IMR-90 (cell line): ENCODE results near the gene ARHGEF4. TPM values are rescaled to one million over a fixed set of nuclear protein-coding genes. Genes with fewer than 3 reads are reported as not detected.

Source experiments
- ATAC-seq: fragments of 200-7000 bp; cut with Tn5 transposase; 2 replicates; pipeline ENCODE4 v1.9.1; 2020; ENCODE audit warnings: low read depth, mild to moderate bottlenecking, moderate library complexity
- BruUV-seq: library from RNA; stranded (reverse); fragments of 400-500 nt; replicated peaks from 2 replicates; lab custom pipeline; 2021; lab: Mats Ljungman, UMichigan
- CTCF ChIA-PET: fragments of 300-600 bp; formaldehyde crosslinking; extraction: SDS; loops from one replicate; lab custom pipeline; 2021; ENCODE audit warnings: antibody characterized with exemption; lab: Yijun Ruan, JAX
- POLR2A ChIA-PET: fragments of 300-600 bp; sonication (Branson Sonifier 250); formaldehyde crosslinking; loops from one replicate; lab custom pipeline; 2022; ENCODE audit warnings: antibody characterized with exemption; ENCODE audit not compliant: unreplicated experiment; lab: Charles Lee
- DNase-seq: peaks from one replicate; pipeline ENCODE4 v3.0.0; 2013
- H2AFZ ChIP-seq: replicated peaks from 2 replicates; pipeline ENCODE3; 2013; ENCODE audit warnings: low read length, mild to moderate bottlenecking; ENCODE audit not compliant: poor library complexity
- H2AK5ac ChIP-seq: 2 replicates; pipeline ENCODE4 v1.6.1; 2013; ENCODE audit warnings: low read depth, low read length, inconsistent platforms
- H2AK9ac ChIP-seq: replicated peaks from 2 replicates; pipeline ENCODE3; 2013; ENCODE audit warnings: mild to moderate bottlenecking, low read depth, low read length, moderate library complexity; ENCODE audit not compliant: poor library complexity
- H2BK120ac ChIP-seq: 2 replicates; pipeline ENCODE4 v1.6.1; 2013; ENCODE audit warnings: low read depth, low read length, inconsistent platforms
- H2BK15ac ChIP-seq: 3 replicates; pipeline ENCODE4 v1.6.1; 2013; ENCODE audit warnings: low read depth, low read length, inconsistent platforms
- H2BK20ac ChIP-seq: 2 replicates; pipeline ENCODE4 v1.6.1; 2013; ENCODE audit warnings: low read depth, mild to moderate bottlenecking, inconsistent platforms, low read length, moderate library complexity
- H2BK5ac ChIP-seq: 2 replicates; pipeline ENCODE4 v1.6.1; 2013; ENCODE audit warnings: mild to moderate bottlenecking, low read depth, low read length, inconsistent platforms; ENCODE audit not compliant: poor library complexity, severe bottlenecking
- H3K14ac ChIP-seq: replicated peaks from 2 replicates; pipeline ENCODE4 v1.6.1; 2013; ENCODE audit warnings: low read depth, low read length, inconsistent platforms
- H3K18ac ChIP-seq: 2 replicates; pipeline ENCODE4 v1.6.1; 2013; ENCODE audit warnings: low read depth, low read length, control low read depth
- H3K23ac ChIP-seq: 2 replicates; pipeline ENCODE4 v1.6.1; 2013; ENCODE audit warnings: low read depth, low read length, inconsistent platforms
- H3K27ac ChIP-seq: 2 replicates; pipeline ENCODE4 v1.5.1; 2013; ENCODE audit warnings: mild to moderate bottlenecking, control low read depth, low read length; ENCODE audit not compliant: insufficient read depth
- H3K27me3 ChIP-seq: 2 replicates; pipeline ENCODE4 v1.6.1; 2013; ENCODE audit warnings: low read length; ENCODE audit not compliant: control insufficient read depth, insufficient read depth
- H3K36me3 ChIP-seq: 2 replicates; pipeline ENCODE4 v1.6.1; 2013; ENCODE audit warnings: low read length, mixed read lengths; ENCODE audit not compliant: control insufficient read depth, insufficient read depth
- H3K4ac ChIP-seq: 2 replicates; pipeline ENCODE4 v1.6.1; 2013; ENCODE audit warnings: low read depth, low read length, inconsistent platforms
- H3K4me1 ChIP-seq: 2 replicates; pipeline ENCODE4 v1.6.1; 2013; ENCODE audit warnings: low read length, mixed read lengths; ENCODE audit not compliant: control insufficient read depth, insufficient read depth
- H3K4me2 ChIP-seq: 2 replicates; pipeline ENCODE4 v1.6.1; 2013; ENCODE audit warnings: low read depth, mild to moderate bottlenecking, control low read depth, low read length, moderate library complexity
- H3K4me3 ChIP-seq: 2 replicates; pipeline ENCODE4 v1.5.1; 2013; ENCODE audit warnings: low read depth, mild to moderate bottlenecking, control low read depth, low read length, moderate library complexity; ENCODE audit not compliant: insufficient read depth
- H3K56ac ChIP-seq: 2 replicates; pipeline ENCODE4 v1.6.1; 2013; ENCODE audit warnings: low read length, inconsistent platforms; ENCODE audit not compliant: insufficient read depth; ENCODE audit errors: extremely low read depth
- H3K79me1 ChIP-seq, 2 experiments: 2 replicates each; pipeline ENCODE4 v1.6.1; 2013; ENCODE audit warnings: low read length in 2 of 2, inconsistent platforms in 1 of 2, low read depth in 1 of 2
- H3K9ac ChIP-seq: 2 replicates; pipeline ENCODE4 v1.6.1; 2013; ENCODE audit warnings: low read depth, low read length, control low read depth
- H3K9me1 ChIP-seq: 2 replicates; pipeline ENCODE4 v1.6.1; 2013; ENCODE audit warnings: low read length, inconsistent platforms; ENCODE audit not compliant: insufficient read depth
- H3K9me3 ChIP-seq: 2 replicates; pipeline ENCODE4 v1.6.1; 2013; ENCODE audit warnings: low read length; ENCODE audit not compliant: control insufficient read depth, insufficient read depth
- H4K20me1 ChIP-seq: 2 replicates; pipeline ENCODE4 v1.6.1; 2013; ENCODE audit warnings: low read length, inconsistent platforms; ENCODE audit not compliant: insufficient read depth
- H4K5ac ChIP-seq: 2 replicates; pipeline ENCODE4 v1.6.1; 2013; ENCODE audit warnings: mild to moderate bottlenecking, low read depth, low read length, control low read depth
- H4K8ac ChIP-seq, 2 experiments: 2 replicates each; pipeline ENCODE4 v1.6.1; 2013; ENCODE audit warnings: low read depth in 2 of 2, low read length in 2 of 2, control low read depth in 1 of 2, inconsistent platforms in 1 of 2
- H4K91ac ChIP-seq: 2 replicates; pipeline ENCODE4 v1.6.1; 2013; ENCODE audit warnings: low read depth, low read length, inconsistent platforms; ENCODE audit not compliant: insufficient read depth
- NFE2L2 ChIP-seq: fragments of 150-350 bp; IDR thresholded peaks from 2 replicates; pipeline ENCODE4 v1.6.1; 2016; ENCODE audit warnings: low read depth, mild to moderate bottlenecking, low read length
- WGBS, 2 experiments: methylation state at CpG; one replicate each; pipeline versions ENCODE4 v1.1.5 to v1.1.7; 2013; ENCODE audit warnings: missing lambda C conversion rate in 2 of 2; ENCODE audit not compliant: insufficient read length in 1 of 2; ENCODE audit errors: extremely low coverage in 2 of 2; 5-methylcytosine and 5-hydroxymethylcytosine counted together
- dilution Hi-C: fragments of 300-500 bp; cut with HindIII; formaldehyde crosslinking; loops from one replicate; pipeline ENCODE4 v1.14.3; 2018; ENCODE audit warnings: low sequenced_read_pairs; ENCODE audit not compliant: unreplicated experiment
- in situ Hi-C: fragments of 300-500 bp; cut with MboI; formaldehyde crosslinking; loops from 3 replicates; pipeline ENCODE4 v1.14.3; 2019; ENCODE audit warnings: low sequenced_read_pairs, inconsistent platforms, mixed read lengths
- intact Hi-C: fragments of 100-400 bp; cut with micrococcal nuclease; formaldehyde crosslinking; loops from 2 replicates; pipeline ENCODE4 v1.10.0; 2022
- polyA plus RNA-seq, 3 experiments: library from polyadenylated mRNA; depleted of rRNA; stranded (reverse); fragments of >200 nt; gene quantifications; 2 replicates each; pipeline ENCODE4 v1.2.3, GENCODE V29; 2012; ENCODE audit warnings: low replicate concordance in 1 of 3
- total RNA-seq: library from RNA; depleted of rRNA; stranded (reverse); fragments of >200 nt; gene quantifications from 2 replicates; pipeline ENCODE4 v1.2.3, GENCODE V29; 2012

ARHGEF4 gene
- total and polyA plus RNA-seq, 2 of the 4 experiments (the other 2 are of a cell fraction), result 2.7 to 5.0 TPM

- H2AFZ ChIP-seq, result no peak overlapping the region
- H3K36me3 ChIP-seq, result no peaks in the 10 kb centered on the region
These were observed 16.3 kb upstream of the ARHGEF4 start for GRCh38 chr2:130820279-130820861.

More at GRCh38 chr2:130820279-130820861, 16.3 kb upstream of the ARHGEF4 start:
- H3K27ac ChIP-seq, result no peak overlapping the region
- no peak overlapping the region for H2BK5ac ChIP-seq
- no peaks in the 10 kb centered on the region for H3K79me1 ChIP-seq
- no peak overlapping the region for H4K5ac ChIP-seq
- ChIA-PET CTCF (no interaction called here), POLR2A (no interaction called here)
- in situ Hi-C loops (no loop called here), intact Hi-C loops (no loop called here), dilution Hi-C loops (no loop called here)
- H3K4me3 ChIP-seq, result no peak overlapping the region
- no peak overlapping the region for H3K56ac ChIP-seq
- H3K4ac ChIP-seq, result no peak overlapping the region
- H2AK9ac ChIP-seq, result no peak overlapping the region
- no peak overlapping the region for H4K91ac ChIP-seq
- H2BK15ac ChIP-seq, result no peak overlapping the region
- H3K4me2 ChIP-seq, result no peak overlapping the region
- no peaks in the 10 kb centered on the region for H3K9me1 ChIP-seq
- no peak overlapping the region for H4K8ac ChIP-seq
- no peak overlapping the region for H2AK5ac ChIP-seq
- DNase-seq (no peak), ATAC-seq (no peak)
- H3K23ac ChIP-seq, result no peak overlapping the region
- no peak overlapping the region for H2BK20ac ChIP-seq
- WGBS, 2 experiments, result 34% methylated on average over 2 of the region's 16 CpGs; no CpG with 5 or more reads in 1 of the 2 experiments
- no peaks in the 10 kb centered on the region for H3K9me3 ChIP-seq
- TF ChIP-seq NFE2L2, result no peak
- no peaks in the 10 kb centered on the region for H4K20me1 ChIP-seq
- no TSS peak for BruUV-seq
- no peak overlapping the region for H3K14ac ChIP-seq
- peaks cover 3% of the 10 kb centered on the region; the same call in 1 of the 2 replicates for H3K4me1 ChIP-seq
- no peak overlapping the region for H3K9ac ChIP-seq
- H2BK120ac ChIP-seq, result no peak overlapping the region
- H3K27me3 ChIP-seq, result no peaks in the 10 kb centered on the region; the same call in 1 of the 2 replicates
- no peak overlapping the region for H3K18ac ChIP-seq
